ENCODE results near the gene GRK3.
"Not testable (repeated sequence)": the region's sequence is repeated elsewhere in the genome, so short reads cannot be mapped to it uniquely, and the experiment has no call there.

The GRK3 gene

DNA sequence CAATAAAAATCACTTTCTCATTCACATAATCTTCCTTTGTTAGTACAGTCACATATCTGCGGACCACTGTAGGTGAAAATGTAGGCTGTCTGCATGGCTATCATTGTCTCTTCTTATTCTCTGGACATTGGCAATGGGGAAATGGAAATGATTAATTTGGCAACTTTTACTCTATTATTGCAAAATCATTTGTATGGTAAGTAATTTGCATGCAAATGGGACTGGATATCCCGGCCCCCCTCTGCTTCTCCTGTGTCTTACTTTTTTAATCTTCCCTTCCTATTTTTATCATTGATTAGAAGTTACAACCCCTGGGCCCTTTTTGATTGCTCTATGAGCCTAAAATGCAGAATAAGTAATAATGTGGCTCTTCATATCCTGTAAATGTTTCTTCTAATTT is 6.0 kb downstream of the GRK3 start:
- Histone ChIP-seq H3K27ac (replicated peaks) (peak overlapping the region; percentile 63), H3K4me3 (replicated peaks; ENCODE audit: insufficient read depth, low read length) (no peak overlapping the region), H3K27me3 (ENCODE audit: insufficient read depth, poor library complexity, severe bottlenecking) (no peaks in the 10 kb centered on the region)
- TF ChIP-seq, protein P1, sequence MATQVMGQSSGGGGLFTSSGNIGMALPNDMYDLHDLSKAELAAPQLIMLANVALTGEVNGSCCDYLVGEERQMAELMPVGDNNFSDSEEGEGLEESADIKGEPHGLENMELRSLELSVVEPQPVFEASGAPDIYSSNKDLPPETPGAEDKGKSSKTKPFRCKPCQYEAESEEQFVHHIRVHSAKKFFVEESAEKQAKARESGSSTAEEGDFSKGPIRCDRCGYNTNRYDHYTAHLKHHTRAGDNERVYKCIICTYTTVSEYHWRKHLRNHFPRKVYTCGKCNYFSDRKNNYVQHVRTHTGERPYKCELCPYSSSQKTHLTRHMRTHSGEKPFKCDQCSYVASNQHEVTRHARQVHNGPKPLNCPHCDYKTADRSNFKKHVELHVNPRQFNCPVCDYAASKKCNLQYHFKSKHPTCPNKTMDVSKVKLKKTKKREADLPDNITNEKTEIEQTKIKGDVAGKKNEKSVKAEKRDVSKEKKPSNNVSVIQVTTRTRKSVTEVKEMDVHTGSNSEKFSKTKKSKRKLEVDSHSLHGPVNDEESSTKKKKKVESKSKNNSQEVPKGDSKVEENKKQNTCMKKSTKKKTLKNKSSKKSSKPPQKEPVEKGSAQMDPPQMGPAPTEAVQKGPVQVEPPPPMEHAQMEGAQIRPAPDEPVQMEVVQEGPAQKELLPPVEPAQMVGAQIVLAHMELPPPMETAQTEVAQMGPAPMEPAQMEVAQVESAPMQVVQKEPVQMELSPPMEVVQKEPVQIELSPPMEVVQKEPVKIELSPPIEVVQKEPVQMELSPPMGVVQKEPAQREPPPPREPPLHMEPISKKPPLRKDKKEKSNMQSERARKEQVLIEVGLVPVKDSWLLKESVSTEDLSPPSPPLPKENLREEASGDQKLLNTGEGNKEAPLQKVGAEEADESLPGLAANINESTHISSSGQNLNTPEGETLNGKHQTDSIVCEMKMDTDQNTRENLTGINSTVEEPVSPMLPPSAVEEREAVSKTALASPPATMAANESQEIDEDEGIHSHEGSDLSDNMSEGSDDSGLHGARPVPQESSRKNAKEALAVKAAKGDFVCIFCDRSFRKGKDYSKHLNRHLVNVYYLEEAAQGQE (IDR thresholded peaks at IDR 0.05; ENCODE audit: insufficient replicate concordance, low read depth), result no peak
- TF ChIP-seq GABPA (IDR thresholded peaks at IDR 0.05; ENCODE audit: low read depth), result no peak
- no peak for TF ChIP-seq SPI1 (IDR thresholded peaks at IDR 0.05; ENCODE audit: borderline replicate concordance, low read depth)
- no peak for TF ChIP-seq POLR2AphosphoS5 (IDR thresholded peaks at IDR 0.05; ENCODE audit: low read depth)
- no peak for TF ChIP-seq CTCF (IDR thresholded peaks at IDR 0.05; ENCODE audit: insufficient read depth, low read length)
- peak in 1 of 2 experiments; percentile 11 for DNase-seq (ENCODE audit: low read depth in 1 of 2, low spot score in 1 of 2)

DNA sequence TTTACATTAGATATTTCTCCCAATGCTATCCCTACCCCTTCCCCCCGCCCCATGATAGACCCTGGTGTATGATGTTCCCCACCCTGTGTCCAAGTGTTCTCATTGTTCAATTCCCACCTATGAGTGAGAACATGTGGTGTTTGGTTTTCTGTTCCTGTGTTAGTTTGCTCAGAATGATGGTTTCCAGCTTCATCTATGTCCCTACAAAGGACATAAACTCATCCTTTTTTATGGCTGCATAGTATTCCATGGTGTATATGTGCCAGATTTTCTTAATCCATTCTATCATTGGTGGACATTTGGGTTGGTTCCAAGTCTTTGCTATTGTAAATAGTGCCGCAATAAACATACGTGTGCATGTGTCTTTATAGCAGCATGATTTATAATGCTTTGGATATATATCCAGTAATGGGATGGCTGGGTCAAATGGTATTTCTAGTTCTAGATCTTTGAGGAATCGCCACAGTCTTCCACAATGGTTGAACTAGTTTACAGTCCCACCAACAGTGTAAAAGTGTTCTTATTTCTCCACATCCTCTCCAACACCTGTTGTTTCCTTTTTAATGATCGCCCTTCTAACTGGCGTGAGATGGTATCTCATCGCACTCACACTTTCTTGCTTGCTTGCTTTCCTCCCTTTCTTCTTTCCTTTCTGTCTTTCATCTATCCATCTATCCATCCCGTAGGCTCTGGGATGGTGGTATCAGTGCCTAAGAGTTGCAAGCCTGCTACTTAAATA is 7.7 kb downstream of the GRK3 start:
- H3K27me3 ChIP-seq (ENCODE audit: insufficient read depth, poor library complexity, severe bottlenecking); DNase-seq (ENCODE audit: low read depth in 1 of 2, low spot score in 1 of 2); H3K27ac ChIP-seq (replicated peaks): not testable (repeated sequence)

GRCh38 chr22:25572708-25573171 is 8.3 kb downstream of the GRK3 start:
- no peak overlapping the region for H3K27ac ChIP-seq (replicated peaks)
- DNase-seq (ENCODE audit: low read depth in 1 of 2, low spot score in 1 of 2), result peak in 1 of 2 experiments; percentile 30

More for the DNA sequence above, 7.7 kb downstream of the GRK3 start:
- not testable (repeated sequence) for H3K4me3 ChIP-seq (replicated peaks; ENCODE audit: insufficient read depth, low read length)

More at GRCh38 chr22:25572708-25573171, 8.3 kb downstream of the GRK3 start:
- TF ChIP-seq GABPA (IDR thresholded peaks at IDR 0.05; ENCODE audit: low read depth), result no peak
- TF ChIP-seq SPI1 (IDR thresholded peaks at IDR 0.05; ENCODE audit: borderline replicate concordance, low read depth), result no peak
- TF ChIP-seq, protein P1 (IDR thresholded peaks at IDR 0.05; ENCODE audit: insufficient replicate concordance, low read depth), result no peak
- no peak for TF ChIP-seq POLR2AphosphoS5 (IDR thresholded peaks at IDR 0.05; ENCODE audit: low read depth)
- no peak for TF ChIP-seq CTCF (IDR thresholded peaks at IDR 0.05; ENCODE audit: insufficient read depth, low read length)
- H3K4me3 ChIP-seq (replicated peaks; ENCODE audit: insufficient read depth, low read length), result no peak overlapping the region
- H3K27me3 ChIP-seq (ENCODE audit: insufficient read depth, poor library complexity, severe bottlenecking), result no peaks in the 10 kb centered on the region
